DOHH2 (cell line): ENCODE data around the gene GGT6.

ENCODE experiments used
- H3F3A ChIP-seq: fragments of 200-600 bp; sonication (generic), shearing (Covaris generic); 2 replicates; pipeline ENCODE4 v1.6.0; 2016; ENCODE audit warnings: antibody characterized with exemption, mild to moderate bottlenecking; ENCODE audit not compliant: control insufficient read depth, insufficient read depth
- H3K27ac ChIP-seq: fragments of 200-600 bp; sonication (generic); 2 replicates; pipeline ENCODE4 v1.5.1; 2014; ENCODE audit warnings: low read depth, mild to moderate bottlenecking, low read length, moderate library complexity
- H3K27me3 ChIP-seq: fragments of 200-600 bp; sonication (generic); 2 replicates; pipeline ENCODE4 v1.6.1; 2014; ENCODE audit warnings: mild to moderate bottlenecking, low read length, mixed read lengths; ENCODE audit not compliant: control insufficient read depth
- H3K36me3 ChIP-seq: fragments of 200-600 bp; sonication (generic); 2 replicates; pipeline ENCODE4 v1.6.1; 2014; ENCODE audit warnings: mild to moderate bottlenecking, low read length, moderate library complexity, mixed read lengths; ENCODE audit not compliant: control insufficient read depth
- H3K4me1 ChIP-seq: fragments of 200-600 bp; sonication (generic); 2 replicates; pipeline ENCODE4 v1.6.1; 2014; ENCODE audit warnings: mild to moderate bottlenecking, low read length, mixed read lengths; ENCODE audit not compliant: control insufficient read depth
- H3K4me2 ChIP-seq: fragments of 200-600 bp; sonication (generic); 2 replicates; pipeline ENCODE4 v1.6.0; 2014; ENCODE audit warnings: mild to moderate bottlenecking, low read length, moderate library complexity
- H3K4me3 ChIP-seq: fragments of 200-600 bp; sonication (generic); 2 replicates; pipeline ENCODE4 v1.5.1; 2014; ENCODE audit warnings: mild to moderate bottlenecking, low read length, mixed read lengths
- H3K79me2 ChIP-seq: fragments of 200-600 bp; sonication (generic); 2 replicates; pipeline ENCODE4 v1.6.1; 2014; ENCODE audit warnings: mild to moderate bottlenecking, low read length, mixed read lengths; ENCODE audit not compliant: control insufficient read depth
- H3K9me2 ChIP-seq: fragments of 200-600 bp; sonication (generic); replicated peaks from 2 replicates; pipeline ENCODE4 v1.6.1; 2014; ENCODE audit warnings: mild to moderate bottlenecking, low read length, mixed read lengths; ENCODE audit not compliant: control insufficient read depth
- H3K9me3 ChIP-seq: fragments of 200-600 bp; sonication (generic); 2 replicates; pipeline ENCODE4 v1.6.1; 2014; ENCODE audit warnings: antibody characterized with exemption, low read length, mixed read lengths; ENCODE audit not compliant: control insufficient read depth, insufficient read depth
- H4K20me1 ChIP-seq: fragments of 200-600 bp; sonication (generic); 2 replicates; pipeline ENCODE4 v1.6.0; 2014; ENCODE audit warnings: low read depth, mild to moderate bottlenecking, antibody characterized with exemption, low read length, moderate library complexity; ENCODE audit not compliant: control insufficient read depth, insufficient read depth
- EZH2phosphoT487 ChIP-seq: fragments of 200-600 bp; sonication (generic); IDR thresholded peaks from 2 replicates; pipeline ENCODE4 v1.6.1; 2017; ENCODE audit warnings: borderline replicate concordance, mild to moderate bottlenecking, antibody characterized with exemption, low read length, moderate library complexity, mixed read lengths
- TF ChIP-seq, protein P1 (sequence below): fragments of 200-600 bp; sonication (generic); IDR thresholded peaks from one replicate; pipeline ENCODE4 v1.5.1; 2014; ENCODE audit warnings: antibody characterized with exemption, mild to moderate bottlenecking, low read depth, low read length; ENCODE audit not compliant: poor library complexity, severe bottlenecking

Gene GGT6

GRCh38 chr17:4587195-4587594 is 26.8 kb upstream of the GGT6 start:
- Histone ChIP-seq H3K4me3 (no peak overlapping the region), H3K9me2 (no peaks in the 10 kb centered on the region), H3K9me3 (no peaks in the 10 kb centered on the region), H3K27me3 (peaks cover 45% of the 10 kb centered on the region), H3K27ac (no peak overlapping the region), H3K36me3 (no peaks in the 10 kb centered on the region), H3K79me2 (no peaks in the 10 kb centered on the region), H3K4me1 (no peaks in the 10 kb centered on the region), H4K20me1 (no peaks in the 10 kb centered on the region), H3K4me2 (no peak overlapping the region), H3F3A (no peaks in the 10 kb centered on the region)
- TF ChIP-seq, protein P1, sequence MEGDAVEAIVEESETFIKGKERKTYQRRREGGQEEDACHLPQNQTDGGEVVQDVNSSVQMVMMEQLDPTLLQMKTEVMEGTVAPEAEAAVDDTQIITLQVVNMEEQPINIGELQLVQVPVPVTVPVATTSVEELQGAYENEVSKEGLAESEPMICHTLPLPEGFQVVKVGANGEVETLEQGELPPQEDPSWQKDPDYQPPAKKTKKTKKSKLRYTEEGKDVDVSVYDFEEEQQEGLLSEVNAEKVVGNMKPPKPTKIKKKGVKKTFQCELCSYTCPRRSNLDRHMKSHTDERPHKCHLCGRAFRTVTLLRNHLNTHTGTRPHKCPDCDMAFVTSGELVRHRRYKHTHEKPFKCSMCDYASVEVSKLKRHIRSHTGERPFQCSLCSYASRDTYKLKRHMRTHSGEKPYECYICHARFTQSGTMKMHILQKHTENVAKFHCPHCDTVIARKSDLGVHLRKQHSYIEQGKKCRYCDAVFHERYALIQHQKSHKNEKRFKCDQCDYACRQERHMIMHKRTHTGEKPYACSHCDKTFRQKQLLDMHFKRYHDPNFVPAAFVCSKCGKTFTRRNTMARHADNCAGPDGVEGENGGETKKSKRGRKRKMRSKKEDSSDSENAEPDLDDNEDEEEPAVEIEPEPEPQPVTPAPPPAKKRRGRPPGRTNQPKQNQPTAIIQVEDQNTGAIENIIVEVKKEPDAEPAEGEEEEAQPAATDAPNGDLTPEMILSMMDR = no peak
- TF ChIP-seq EZH2phosphoT487 = no peak

GRCh38 chr17:4586043-4586442 is 25.7 kb upstream of the GGT6 start:
- Histone ChIP-seq H3F3A (no peaks in the 10 kb centered on the region), H3K36me3 (no peaks in the 10 kb centered on the region), H3K9me3 (no peaks in the 10 kb centered on the region), H3K27ac (no peak overlapping the region), H3K79me2 (no peaks in the 10 kb centered on the region), H3K9me2 (no peaks in the 10 kb centered on the region), H3K4me2 (no peak overlapping the region), H3K27me3 (peaks cover 41% of the 10 kb centered on the region), H3K4me3 (no peak overlapping the region), H4K20me1 (no peaks in the 10 kb centered on the region), H3K4me1 (no peaks in the 10 kb centered on the region)
- TF ChIP-seq EZH2phosphoT487 = no peak
- TF ChIP-seq, protein P1 = no peak

DNA sequence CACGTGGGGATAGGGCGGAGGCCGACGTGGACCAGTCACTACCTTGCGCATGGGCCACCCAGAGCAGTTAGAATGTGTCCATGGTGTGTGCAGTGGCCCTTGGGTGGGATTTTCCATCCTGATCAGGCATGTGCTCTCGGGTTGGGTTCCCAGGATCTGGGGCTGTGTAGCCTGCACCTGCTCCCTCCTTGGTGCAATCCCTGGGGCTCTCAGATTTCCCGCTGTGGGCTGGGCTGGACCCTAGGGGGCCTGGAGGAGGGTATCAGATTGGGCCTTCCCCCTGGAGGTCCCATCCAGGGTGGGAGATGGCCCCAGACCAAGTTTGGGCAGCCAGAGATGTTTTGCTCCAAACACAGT is 25.2 kb upstream of the GGT6 start:
- H3K4me3 ChIP-seq = no peak overlapping the region
- H3K27me3 ChIP-seq = peaks cover 39% of the 10 kb centered on the region
- TF ChIP-seq EZH2phosphoT487 = no peak
- TF ChIP-seq, protein P1 = no peak
- no peaks in the 10 kb centered on the region for H3F3A ChIP-seq
- H3K36me3 ChIP-seq = no peaks in the 10 kb centered on the region
- H3K79me2 ChIP-seq = no peaks in the 10 kb centered on the region
- H3K9me3 ChIP-seq = no peaks in the 10 kb centered on the region
- no peak overlapping the region for H3K27ac ChIP-seq
- H3K9me2 ChIP-seq = no peaks in the 10 kb centered on the region
- no peaks in the 10 kb centered on the region for H4K20me1 ChIP-seq
- H3K4me1 ChIP-seq = no peaks in the 10 kb centered on the region
- no peak overlapping the region for H3K4me2 ChIP-seq
